Measurements from ENCODE around the gene ATG5.

ATG5 gene

DNA sequence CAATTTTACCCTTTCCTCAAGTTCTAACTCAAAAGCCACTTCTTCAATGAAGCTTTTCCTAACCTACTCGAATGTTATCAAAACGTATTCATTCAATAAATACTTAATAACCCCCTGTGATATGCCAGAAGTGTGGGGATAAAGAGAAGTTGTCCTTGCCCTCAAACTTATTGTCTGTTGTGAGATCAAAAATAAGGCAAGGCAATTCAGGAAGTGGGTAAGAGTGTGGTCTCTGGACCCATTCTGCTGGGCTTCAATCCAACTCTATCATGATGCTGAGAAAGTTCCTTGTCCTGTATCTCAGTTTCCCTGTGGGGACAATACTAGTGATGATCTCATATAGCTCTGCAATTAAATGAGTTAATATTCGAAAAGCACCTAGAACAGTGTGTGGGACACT lies 146.7 kb downstream of the ATG5 start:
- FAIRE-seq: no peak

- no peak for FAIRE-seq
Observed at GRCh38 chr6:106177786-106178185, 147.8 kb downstream of the ATG5 start.

DNA sequence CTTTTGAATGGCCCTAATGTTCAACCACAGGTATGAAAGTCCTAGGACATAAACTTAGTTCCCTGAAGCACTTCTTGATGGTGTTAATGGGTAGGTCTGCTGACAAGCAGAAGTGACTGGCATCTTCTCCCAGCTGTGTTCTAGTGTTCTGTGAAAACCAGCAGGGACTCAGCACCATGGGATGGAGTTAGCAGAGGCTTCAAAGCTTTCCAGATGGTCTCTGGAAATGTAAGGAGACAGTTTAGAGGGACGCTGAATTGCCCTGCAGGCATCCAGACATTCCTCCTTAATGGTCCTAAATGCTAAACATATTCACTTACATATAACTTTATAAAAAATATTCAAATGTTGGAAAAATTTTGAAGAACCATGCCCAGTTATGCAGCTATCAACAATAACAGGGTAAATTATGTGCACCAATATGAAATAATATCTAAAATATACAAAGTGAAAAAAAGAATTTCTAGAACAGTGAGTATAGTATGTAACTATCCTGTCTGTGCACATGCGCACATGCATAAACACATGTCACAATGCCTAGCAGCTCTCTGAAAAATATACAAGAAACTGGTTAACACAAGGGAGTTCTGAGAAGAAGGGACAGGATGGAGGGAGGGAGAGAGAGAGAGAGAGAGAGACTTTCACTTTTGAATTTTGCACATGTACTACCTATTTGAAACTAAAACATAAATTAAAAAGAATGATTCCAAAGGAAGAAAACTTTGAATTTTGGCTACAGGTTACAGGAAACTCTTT lies 152.3 kb downstream of the ATG5 start:
- no peak for FAIRE-seq

- FAIRE-seq: no peak
Observed at GRCh38 chr6:106170030-106170791, 155.3 kb downstream of the ATG5 start.

- no peak for FAIRE-seq
Observed at GRCh38 chr6:106169517-106169916, 156.0 kb downstream of the ATG5 start.

DNA sequence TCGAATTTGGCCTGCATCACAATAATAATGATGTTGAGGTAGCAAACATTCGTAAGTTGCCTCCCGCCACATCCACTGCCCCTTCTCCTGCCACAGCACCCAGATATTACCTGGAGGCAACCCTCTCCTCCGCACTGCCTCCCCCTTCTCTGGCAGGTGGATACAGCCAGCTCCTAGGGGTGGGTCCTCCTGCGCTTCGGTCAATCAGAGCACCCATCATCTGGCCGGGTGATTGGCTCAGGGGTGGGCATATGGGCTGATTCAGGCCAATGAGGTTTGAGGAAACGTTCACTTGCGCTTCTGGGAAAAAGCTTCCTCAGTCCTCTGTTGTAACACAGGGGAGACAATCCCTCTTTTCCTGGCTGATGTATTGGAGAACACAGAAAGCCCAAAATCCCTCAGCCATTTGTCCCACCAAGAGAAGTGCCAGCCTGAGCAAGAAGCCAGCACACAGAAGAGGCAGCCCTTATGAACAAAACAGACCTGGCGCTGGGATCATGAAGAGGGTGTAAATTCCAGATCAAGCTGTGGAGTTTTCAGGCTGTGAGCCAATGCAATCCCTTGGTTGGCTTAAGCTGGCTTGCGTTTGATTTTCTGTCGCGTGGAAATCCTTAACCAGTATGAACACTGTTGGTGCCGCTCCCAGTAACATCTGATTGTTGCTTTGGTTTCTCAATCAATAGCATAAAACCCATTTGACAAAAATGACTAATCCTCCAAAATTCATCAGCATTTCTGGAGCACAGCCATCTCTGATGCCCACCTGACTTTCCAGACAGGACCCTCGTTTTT lies 157.3 kb downstream of the ATG5 start:
- no peak for FAIRE-seq

DNA sequence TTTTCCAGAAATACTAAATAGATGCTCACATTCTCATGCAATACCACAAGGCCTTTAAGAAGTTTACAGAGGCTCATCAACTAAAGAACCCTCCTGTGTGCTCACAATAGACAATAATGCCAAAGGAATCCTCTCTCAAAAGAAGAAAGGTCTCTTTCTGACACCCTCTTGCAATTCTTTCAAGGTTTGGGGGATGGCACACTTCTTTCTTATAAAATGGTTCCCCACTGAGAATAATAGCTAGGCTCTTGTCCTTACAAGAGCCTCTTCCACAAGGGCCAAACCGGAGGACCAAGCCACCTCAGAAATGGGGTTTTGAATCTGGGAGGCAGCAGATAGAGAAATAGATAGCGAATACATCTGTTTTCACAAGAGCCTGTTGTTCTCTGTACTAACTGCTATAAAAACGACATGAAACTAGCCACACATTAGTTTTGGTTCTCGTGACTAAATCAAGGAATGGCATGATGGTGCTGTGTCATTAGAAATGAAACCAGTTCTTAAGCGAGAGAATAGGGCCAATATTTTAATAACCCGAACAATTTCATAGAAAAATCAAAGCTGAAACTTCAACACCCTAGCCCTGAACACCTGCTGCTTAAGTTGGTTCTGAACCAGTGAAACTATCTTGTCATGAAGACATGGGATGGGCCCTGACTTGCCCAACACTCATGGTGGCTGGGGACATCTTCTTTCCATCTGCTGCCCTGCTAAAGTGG lies 158.3 kb downstream of the ATG5 start:
- no peak for FAIRE-seq

GRCh38 chr6:106165885-106166485 lies 159.6 kb downstream of the ATG5 start:
- FAIRE-seq: no peak

- no peak for FAIRE-seq
Observed at GRCh38 chr6:106163966-106164877, 161.3 kb downstream of the ATG5 start.

- no peak for FAIRE-seq
Observed at GRCh38 chr6:106163446-106163965, 162.1 kb downstream of the ATG5 start.

DNA sequence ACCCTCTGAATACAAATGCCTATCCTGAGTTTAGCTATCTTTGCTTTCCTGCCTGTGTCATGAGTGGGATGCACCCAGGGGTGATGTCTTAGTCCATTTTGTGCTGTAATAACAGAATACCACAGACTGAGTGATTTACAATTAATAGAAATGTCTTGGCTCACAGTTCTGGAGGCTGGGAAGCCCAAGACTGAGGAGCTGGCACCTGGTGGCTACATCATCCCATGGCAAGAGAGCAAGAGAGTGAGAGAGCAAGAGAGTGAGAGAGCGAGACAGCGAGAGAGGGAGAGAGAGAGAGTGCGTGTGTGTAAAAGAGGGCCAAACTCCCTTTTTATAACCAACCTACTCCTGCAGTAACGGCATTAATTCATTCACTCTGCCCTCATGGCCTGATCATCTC lies 162.6 kb downstream of the ATG5 start:
- no peak for FAIRE-seq

- no peak for FAIRE-seq
Observed at GRCh38 chr6:106161893-106162292, 163.7 kb downstream of the ATG5 start.

DNA sequence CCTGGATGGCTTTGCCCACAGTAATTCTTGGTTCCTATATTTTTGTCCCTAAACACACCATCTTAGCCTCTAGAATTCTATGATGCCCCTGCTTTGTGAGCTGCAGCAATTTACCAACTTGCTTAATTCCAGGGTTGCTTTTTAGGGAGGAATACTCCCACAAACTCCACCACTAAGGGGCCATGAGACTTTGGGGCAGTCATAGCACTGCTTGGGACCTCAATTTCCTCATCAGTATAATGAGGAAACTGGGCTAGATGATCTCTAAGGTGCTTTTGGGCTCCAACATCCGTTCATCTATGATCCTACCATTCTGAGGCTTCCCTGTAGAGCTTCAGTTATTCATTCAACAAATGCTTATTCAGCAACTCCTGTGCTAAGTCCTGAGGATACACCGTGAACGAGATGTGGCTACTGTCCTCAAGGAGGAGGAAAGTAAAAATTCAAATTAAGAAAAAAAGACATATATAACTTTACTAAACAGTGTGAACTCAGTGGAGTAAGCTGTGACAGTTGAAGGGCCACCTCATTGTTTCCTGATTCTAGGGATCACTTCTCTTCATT lies 164.2 kb downstream of the ATG5 start:
- FAIRE-seq: no peak

- no peak for FAIRE-seq
Observed at GRCh38 chr6:106160189-106160588, 165.4 kb downstream of the ATG5 start.

DNA sequence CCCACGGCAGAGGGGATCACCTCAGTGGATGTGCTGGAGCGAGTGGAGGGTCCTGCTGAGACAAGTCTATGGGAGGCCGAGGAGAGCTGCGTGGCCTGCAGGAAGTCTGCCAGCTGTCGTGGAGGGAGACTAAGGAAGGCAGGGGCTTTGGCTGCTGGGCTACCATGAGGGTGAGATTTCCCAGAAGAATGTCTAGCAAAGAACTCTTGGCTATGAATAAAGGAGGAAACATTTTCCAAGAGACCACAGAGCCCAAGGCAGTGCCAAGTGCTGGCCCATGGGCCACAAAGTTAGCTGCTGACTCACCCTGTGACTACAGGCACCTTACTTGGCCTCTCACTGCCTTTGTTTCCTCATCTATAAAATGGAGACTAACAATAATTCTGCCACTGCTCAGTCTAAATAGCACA lies 166.0 kb downstream of the ATG5 start:
- no peak for FAIRE-seq

- no peak for FAIRE-seq
Observed at GRCh38 chr6:106158816-106159215, 166.7 kb downstream of the ATG5 start.

DNA sequence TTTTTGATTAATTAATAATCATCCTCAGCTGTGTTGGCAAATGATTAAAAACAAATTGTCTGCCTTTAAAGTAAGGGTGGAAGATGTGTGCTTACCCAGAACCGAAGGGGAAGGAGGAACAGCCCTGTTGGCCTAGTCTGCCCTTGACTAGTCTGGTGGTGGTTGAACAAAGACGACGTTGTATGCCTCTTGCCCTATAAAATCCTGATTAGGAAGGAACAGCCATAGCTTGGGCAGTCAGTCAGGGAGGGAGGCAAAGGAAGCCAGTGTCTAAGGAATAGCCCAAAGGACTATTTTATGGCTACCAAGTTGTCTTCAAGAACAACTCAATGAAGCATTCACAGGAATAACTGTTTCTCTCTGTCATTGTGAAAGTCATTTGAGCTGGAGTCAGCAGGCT lies 168.7 kb downstream of the ATG5 start:
- FAIRE-seq: no peak

GRCh38 chr6:106156413-106156812 lies 169.1 kb downstream of the ATG5 start:
- no peak for FAIRE-seq

DNA sequence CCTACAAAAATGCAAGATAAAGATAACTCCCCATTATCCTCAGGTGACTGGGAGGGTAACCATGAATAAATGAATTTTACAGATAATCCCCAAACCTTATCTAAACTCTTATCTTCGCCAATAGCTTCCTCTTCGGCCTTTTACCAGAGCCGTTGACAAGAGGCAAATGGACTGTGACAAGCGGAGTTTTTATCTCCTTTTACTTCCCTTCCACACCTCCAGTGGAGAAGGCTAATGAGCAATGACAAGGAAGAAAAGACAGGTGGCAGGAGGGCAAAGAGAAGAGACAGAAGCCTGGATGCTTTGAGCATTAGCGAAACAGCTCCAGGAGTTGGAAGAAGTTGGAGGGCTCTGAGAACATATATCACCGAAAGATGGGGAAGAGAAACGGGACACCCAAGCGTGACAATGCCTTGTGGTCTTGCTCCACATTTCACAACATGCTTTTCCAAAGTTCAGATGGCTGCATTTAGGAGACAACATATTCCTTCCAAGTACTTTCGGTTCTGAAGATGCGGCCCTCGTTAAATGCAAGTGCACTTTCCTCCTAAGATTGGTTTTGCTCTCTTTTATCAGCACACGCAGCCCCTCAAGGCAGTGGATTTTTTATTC lies 170.2 kb downstream of the ATG5 start:
- no peak for FAIRE-seq

GRCh38 chr6:106154326-106154725 lies 171.2 kb downstream of the ATG5 start:
- no peak for FAIRE-seq
